ENCODE data around the gene GPRC5A.

The GPRC5A gene

DNA sequence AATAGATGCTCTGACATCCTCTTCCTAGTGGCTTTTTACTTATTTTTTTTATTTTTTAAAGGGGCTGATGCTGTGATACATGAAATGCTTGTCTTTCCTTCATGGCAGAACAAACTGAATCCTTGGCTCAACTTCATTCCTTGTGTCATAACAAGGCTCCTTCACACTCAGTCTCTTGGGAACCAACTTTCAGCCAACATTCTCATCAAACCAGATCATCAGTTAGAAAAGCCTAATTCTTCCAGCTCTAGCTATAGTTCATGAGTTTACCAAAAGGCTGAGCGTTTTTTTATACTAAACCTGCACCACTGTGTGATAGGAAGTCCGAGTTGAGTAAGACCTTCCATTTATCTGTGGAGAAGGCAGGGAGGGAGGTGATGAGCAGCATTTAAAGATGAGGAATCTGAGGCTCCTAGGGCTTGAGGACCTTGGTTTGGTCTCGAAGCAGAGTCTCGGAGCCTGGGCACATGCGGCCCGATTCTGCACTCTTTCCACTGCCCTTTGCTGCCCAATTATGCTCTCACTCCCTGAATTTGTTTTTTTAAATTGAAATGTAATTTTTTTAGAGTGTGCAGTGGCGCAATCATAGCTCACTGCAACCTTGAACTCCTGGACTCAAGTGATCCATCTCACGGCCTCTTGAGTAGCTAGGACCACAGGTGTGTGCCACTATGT, 52.4 kb downstream of the GPRC5A start:
- no peak for DNase-seq

- no peak for DNase-seq
Measured at GRCh38 chr12:12945591-12945990, 54.2 kb downstream of the GPRC5A start.

DNA sequence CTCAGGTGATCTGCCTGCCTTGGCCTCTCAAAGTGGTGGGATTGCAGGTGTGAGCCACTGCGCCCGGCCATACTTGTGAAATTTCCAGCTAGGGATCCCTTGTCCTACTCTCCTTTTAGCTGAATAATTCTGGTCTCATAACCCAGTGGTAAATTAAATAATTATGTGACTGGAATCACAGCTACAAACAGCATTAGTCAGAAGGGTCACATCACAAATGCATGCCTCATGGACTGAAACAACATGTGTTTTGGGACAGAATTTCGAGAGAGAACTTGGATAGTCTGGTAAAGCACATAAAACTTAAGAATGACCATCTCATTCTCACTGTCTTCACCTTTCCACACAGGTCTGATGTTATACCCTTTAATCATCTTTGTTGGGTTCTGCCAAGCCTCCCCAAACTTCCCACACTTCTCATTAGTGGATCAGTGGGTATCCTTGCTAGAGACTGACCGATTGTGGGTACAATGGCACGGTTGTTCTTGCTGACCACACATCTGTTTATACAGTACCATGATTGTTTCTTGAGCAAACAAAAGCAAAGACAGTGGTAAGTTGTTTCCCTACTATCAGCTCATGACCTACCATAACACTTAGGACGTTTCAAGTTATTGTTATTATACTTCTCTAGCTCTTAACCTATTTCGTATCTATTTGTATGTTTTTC, 55.5 kb downstream of the GPRC5A start:
- no peak for DNase-seq

DNA sequence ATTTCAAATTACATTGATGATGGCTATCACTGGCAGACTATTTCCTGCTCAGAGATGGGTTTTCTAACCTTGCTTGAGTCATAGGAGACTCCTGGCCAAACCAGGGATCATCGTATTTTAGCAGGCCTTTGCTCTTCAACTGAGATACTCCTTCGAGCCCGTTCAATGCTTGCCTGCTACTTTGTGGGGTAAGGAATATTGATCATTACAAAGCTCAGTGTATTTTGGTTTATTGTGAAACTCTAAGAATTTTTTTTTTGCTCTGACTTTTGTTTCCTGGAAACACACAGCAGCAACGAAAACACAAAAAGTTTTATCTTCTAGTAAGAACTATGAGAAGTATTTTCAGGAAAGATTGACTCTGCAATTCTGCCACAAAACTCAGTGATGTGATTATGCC, 56.5 kb downstream of the GPRC5A start:
- no peak for DNase-seq

- no peak for DNase-seq
Measured at GRCh38 chr12:12951504-12951903, 60.1 kb downstream of the GPRC5A start.

DNA sequence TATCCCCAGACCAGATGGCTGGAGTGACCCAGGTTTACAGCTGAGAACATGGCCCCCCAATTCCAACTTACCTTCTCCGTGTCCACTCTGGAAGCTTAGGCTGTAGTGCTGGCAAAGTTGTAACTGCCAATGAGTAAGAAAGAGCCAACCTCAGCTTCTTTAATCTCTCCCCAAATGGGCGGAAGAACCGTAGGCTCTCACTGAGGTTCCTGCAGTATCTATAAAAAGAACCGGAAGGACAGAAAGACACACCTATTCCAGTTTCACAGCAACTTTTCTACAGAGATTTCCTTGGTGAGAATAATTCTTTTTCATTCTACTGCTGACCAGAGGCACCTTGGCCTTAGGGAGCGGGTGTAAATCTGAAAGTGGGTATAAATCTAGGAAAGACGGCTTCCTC, 60.7 kb downstream of the GPRC5A start, which contains the start of gene GPRC5D:
Gene GPRC5D (minus strand): TSS at position 135 of the 400 bp plus-strand sequence. CDS start 1,786 bp downstream, outside the sequence.
- no peak for DNase-seq

DNA sequence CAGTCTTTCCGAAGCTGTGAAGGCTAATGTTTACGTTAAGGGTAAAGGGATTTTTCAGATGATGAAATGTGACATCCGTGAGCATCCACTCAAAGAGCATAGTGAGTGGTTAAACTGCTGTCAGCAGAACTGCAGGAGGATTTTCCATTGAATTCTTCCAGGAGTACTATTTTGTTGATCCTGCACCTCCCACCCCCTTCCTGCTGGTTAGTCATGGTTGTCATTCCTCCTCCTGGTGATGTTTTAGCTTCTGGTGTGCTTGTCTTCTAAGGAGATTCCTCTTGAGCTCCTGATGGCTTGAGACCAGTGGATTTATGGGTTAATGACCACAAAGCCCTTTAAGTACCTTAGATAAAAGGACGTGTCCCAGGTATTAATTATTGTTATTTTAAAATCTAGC, 63.0 kb downstream of the GPRC5A start:
- DNase-seq, result no peak

- no peak for DNase-seq
Measured at GRCh38 chr12:12954878-12955625, 63.7 kb downstream of the GPRC5A start.

DNA sequence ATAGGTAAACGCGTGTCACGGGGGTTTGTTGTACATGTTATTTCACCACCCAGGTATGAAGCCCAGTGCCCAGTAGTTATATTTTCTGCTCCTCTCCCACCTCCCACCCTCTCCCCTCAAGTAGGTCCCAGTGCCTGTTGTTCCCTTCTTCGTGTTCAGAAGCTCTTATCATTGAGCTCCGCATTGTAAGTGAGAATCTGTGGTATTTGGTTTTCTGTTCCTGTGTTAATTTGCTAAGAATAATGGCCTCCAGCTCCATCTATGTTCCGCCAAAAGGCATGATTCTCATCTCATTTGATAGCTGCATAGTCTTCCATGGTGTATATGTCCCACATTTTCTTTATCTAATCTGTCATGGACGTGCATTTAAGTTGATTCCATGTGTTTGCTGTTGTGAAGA, 67.5 kb downstream of the GPRC5A start:
- DNase-seq, result no peak

- no peak for DNase-seq
Measured at GRCh38 chr12:12960639-12961209, 69.4 kb downstream of the GPRC5A start.

DNA sequence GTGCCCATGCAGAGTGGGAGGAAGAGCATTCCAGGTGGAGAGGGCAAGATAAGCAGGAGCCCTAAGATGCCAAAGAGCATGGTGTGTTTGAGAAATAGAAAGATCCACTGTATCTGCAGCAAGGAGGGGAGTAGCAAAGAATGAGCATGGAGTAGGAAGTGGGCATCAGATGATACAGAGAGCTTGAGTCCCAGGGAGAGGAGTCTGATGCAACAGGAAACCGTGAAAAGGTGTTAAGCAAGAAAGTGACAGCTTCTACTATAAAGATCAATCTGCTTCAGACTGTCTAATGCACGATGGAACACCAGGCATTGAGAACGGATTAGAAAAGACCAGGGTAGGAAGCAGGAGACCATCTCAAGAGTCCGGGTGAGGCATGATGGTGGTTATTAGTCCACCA, 72.9 kb downstream of the GPRC5A start:
- peak in 1 of 2 donors; percentile 13 for DNase-seq

GRCh38 chr12:12965836-12966235, 74.5 kb downstream of the GPRC5A start:
- no peak for DNase-seq
